ENCODE results near the gene CAMTA1.

Gene CAMTA1

DNA sequence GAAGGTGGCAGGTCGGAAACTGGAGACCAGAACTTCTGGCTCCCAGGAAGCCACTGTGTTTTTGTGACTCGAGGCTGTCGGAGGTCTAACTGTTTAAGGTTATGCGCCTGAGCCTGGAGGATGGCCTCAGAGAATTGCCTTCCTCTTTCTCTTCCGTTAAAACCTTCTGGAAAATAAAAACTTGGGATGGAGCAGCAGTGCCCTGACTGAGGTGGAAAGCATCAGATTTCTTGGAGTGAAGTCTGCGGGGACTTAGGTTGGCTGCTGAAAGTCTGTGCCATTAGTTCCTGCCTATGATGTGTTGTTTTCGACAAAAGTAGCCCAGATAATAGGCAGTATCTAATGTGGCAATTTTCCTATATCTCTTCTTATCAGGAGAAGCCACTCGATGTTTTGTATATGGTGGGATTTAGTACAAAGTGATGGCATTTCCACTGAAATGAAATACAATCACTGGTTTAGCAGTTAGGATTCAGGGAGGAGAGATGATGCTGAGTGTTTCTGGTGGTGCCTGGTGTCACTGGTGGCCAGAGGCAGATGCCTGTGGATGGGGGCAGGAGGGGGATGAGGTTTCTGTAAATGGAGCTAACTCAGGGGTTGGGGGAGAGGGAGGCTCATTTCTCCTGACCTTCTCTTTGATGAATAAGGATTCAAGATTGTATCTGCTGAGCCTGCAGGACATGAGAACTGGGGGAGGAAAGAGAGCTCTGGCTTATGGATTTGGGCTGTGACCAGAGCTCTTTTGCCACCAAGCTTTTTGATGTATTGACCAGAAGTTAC lies 150.8 kb downstream of the CAMTA1 start:
- DNase-seq = no peak

DNA sequence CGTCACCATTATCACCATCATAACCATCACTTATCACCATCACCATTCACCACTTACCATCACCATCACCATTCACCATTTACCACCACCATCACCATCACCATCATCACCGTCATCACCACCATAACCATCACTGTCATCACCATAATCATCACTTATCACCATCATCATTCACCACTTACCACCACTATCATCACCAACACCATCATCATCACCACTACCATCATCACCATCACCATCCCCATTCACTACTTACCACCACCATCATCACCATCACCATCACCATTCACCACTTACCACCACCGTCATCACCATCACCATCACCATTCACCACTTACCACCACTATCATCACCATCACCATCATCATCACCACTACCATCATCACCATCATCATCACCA lies 151.8 kb downstream of the CAMTA1 start:
- no peak for DNase-seq

DNA sequence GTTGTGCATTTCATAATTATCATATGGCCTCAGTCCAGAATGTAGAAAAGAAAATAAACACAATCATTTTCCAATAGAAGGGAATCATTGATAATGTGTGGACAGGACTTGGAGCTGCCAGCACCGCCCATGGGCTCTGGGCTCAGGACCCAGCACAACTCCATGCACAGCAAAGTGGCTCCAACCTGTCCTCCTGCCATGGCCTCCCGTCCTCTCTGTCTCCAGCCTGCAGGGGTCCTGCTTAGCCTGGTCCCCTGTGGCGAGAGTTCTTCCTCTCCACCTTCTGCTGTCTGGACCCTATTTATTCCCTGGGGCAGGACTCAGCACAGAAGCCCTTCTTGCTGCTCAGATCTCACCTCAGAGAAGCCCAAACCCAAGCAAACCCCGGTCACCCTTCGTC lies 154.1 kb downstream of the CAMTA1 start:
- no peak for DNase-seq

DNA sequence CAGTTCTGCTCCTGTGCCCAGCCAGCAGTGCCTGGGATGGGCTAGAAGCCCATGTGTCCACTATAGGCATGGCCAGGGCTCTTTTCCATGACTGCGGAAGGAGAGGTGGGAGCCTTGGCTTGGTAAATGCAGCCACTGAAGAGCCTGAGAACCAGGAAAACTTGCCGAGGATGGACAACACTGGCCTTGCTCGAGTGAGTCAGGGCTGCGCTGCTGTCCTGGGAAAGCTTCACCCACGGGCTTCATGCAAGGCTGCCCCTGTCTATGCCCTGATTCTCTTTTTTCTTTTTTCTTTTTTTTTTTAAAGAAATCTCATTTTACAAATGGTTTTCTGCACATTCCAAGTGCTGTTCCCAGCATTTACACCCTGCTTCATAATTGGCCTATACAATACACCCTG lies 156.5 kb downstream of the CAMTA1 start:
- DNase-seq = no peak

DNA sequence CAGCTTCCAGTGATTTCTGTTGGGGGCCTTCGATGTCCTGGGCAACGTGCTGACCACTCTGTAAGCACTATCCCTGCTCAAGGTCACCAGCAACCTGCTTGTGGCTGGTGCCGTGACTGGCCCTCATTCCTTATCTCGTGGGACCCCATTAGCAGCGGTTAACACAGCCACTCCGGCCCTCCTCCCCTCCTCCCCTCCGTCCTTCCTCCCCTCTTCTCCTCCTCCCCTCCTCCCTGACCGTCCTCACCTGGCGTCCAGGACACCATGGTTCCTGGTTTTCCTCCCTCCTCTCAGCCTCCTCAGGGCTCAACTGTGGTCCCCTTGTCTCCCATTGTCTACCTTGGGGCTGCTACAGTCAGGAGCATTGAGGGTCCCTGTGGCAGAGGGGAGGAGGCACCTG lies 157.7 kb downstream of the CAMTA1 start:
- no peak for DNase-seq

DNA sequence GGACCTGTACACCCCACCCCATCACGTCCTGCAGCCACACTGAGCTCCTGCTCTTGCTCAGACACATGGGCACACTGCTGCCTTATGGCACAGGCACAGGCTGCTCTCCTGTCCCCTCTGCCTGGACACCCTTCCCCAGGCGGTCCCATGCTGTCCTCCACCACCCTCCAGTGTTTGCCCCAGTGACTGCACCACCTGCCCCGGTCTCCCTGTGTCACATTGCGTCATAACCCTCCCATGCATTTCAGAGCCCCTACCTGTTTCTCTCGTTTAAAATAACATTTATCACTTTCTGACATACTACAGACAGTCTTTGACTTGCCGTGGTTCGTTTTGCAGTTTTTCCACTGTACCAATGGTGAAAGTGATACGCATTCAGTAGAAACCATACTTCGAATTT lies 159.2 kb downstream of the CAMTA1 start:
- DNase-seq = no peak

DNA sequence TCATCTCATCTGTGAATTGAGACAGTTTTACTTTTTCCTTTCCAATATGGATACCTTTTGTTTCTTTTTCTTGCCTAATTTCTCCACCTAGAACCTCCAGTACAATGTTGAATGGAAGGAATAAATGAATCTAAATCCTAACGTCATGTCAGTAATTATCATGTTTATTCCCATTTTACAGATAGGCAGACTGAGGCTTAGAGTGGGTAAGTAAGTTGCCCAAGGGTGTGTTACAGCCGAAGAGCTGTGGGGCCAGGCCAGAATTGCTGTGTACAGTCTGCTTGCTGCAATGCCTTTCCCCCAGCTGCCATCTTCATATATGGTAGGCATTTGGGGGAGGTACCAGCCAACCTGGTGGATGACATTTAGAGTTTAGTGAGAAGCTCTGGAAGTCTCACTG lies 162.7 kb downstream of the CAMTA1 start:
- DNase-seq = no peak

DNA sequence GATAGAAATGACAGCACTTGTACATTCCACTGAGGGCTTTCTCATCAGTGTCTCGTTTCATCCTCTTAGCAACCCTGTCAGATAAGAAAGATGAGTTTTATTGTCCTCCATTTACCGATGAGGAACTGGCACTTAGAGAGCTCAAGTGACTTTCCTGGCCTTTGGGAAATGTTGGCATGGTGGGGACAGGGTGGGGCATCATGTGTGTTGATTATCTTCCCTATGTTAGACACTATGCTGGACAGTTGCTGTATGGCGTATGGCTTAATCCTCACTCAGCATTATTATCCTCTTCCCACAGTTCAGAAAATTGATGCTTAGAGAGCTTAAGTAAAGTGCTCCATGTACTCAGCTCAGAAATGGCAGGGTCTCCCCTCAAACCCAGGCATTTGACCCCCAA lies 163.2 kb downstream of the CAMTA1 start:
- no peak for DNase-seq

DNA sequence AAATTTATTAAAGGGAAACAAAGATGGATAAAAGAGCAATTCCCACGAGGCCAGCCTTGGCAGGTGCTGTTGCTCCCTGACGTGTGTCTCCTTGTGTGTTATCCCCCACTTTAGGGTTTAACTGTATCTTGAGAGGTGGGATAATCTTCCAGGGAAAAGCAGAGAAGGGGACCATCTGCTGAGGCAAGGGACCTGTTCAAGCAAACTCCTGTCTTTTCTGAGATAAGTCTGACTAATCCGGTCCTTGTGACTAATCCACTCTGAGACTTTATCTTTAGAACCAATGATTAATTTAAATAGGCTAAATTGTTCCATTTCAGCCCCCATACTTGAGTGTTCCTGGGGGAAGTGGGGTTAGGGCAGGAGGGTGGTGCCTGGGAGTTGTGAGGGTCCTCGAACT lies 163.6 kb downstream of the CAMTA1 start:
- DNase-seq = no peak

DNA sequence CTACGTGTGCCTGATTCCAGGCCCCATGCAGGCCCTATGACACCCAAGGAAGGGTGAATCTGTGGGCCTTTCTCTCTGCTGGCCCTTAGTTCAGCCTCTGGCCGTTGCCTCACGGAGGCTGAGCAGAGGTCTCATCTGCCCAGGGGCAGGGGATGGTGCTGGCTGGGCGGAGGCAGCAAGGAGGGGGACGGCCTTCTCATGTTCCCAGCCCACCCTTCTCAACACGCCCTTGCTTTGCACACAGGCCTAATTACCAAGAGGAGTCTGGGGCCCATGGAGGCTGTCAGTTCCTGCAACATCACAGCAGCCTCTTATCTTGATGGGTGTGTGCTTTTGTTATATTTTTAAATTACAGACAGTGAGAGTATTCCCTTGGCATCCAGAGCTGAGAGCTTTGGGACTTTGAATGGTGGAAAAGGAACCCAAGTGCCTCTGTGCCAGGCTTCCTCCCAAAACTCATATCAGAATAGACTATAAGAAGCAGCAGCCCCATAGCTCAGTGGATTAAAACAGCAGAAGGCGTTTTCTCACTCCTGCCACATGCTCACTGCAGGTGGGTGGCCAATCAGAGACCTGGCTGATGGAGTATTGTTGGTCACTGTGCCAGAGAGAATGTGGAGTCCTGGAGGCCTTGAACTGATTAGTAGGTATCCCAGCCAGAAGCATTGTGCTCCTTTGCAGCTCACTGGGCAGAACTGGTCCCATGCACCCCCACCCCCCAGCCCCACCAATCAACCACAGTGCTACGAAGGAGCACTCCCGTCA lies 164.9 kb downstream of the CAMTA1 start:
- DNase-seq = no peak

DNA sequence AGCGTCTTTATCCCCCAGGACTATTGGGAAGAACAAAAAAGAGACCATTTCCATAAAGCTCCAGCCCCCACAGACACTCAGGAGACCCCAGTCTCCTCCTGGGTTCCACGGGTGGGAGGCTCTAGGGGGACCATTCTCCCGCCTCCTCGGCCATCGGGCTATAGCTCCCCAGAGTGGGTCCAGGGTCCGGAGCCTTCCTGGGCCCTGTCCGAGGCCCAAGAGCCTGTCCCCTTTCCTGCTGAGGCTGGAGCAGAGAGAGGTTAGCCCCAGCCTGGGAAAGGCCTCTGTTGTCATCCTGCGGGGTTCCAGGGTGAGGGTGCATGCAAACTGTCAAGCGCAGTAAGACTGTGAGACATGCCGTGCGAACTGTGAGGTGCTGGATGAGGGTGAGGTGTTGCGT lies 166.3 kb downstream of the CAMTA1 start:
- DNase-seq = no peak

DNA sequence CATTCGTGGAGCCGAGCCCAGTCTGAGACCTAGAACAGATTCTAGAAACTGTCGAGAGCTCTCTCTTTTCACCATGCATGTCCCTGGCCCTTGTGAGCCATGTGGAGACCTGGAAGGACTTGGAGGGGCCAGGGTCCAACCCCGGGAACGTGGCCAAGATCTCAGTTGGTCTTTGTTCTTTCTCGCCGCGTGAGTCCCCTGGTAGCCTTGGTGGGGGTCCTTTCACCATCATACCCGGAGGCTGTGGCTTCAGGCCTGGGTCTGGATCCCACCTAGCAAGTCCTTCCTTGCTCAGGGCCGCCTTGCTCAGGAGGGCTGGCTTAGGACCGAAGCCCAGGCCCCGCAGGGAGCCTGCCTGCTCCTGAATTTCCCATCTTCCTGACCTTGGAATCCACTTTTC lies 168.0 kb downstream of the CAMTA1 start:
- DNase-seq = no peak

DNA sequence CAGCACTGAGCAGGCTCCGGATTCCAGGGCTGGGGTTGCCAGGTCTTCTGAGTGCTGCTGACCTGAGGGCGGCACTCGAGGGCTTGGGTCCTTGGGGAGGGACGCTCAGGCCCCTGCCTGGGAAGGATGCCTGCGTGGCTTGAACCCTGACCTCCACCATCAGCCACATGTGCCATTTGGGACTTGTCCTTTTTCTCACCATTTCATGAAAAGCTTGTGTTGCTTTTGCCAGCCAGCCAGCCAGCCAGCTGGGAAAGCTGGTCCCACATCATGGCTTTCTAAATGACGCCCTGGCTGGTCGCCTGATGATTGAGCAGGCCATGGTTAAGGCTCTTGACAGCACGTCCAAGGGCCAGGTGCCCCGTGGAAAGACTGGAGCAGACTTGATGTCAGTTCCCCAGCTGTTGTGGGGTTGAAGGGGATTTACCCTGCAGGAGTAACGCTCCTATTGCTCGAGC lies 168.7 kb downstream of the CAMTA1 start:
- no peak for DNase-seq

DNA sequence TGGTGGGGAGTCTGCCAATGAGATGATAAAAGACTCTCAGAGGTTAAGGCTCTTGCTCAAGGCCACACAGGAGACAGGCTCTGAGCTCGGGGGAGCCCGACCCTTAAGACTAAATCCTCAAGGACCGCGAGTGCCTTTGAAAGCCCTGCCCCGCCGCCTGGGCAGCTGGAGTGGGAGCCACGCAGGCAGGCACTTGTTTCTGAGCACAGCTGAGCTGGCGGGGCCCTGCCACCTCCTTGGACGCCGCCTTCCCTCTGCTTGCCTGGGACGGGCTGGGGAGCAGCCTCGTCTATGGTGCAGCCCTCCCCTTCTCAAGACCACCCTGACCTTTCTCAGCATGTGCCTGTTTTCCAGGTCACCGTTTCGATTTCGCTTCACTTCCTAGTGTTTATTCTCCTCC lies 169.3 kb downstream of the CAMTA1 start:
- no peak for DNase-seq

DNA sequence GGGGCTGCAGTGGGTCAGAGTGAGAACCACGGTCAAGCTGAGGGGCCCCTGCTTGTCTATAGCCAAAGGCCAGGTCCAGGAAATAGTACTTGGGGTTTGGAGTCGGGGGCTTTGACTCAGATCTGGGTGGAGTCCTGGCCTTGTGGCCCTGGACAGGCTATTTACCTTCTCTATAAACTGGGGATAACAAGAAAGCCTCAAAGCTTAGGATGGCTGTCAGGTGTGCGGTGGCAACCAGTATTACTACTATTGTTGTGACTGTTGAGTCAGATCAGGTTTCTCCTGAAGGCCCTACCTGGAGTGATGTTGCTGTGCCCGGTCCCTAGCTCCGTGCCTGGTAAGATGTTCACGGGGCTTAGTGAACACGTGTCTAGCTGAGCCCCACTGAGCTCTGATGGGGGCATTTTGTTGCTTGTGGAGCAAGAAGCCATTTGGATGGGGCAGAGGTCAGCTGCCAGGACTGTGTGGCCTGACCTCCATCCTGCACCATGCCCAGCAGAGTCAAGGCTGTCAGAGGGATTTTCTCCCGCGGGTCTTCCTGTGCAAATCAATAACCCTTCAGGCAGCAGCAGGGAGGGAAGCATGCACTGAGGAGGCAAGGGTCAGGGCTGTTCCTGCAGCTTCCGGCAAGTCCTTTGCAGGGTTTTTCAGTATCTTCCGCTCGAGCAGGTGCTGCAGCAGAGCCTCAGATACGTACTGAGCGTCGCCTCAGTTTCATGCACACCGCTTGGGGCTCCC lies 170.3 kb downstream of the CAMTA1 start:
- no peak for DNase-seq

DNA sequence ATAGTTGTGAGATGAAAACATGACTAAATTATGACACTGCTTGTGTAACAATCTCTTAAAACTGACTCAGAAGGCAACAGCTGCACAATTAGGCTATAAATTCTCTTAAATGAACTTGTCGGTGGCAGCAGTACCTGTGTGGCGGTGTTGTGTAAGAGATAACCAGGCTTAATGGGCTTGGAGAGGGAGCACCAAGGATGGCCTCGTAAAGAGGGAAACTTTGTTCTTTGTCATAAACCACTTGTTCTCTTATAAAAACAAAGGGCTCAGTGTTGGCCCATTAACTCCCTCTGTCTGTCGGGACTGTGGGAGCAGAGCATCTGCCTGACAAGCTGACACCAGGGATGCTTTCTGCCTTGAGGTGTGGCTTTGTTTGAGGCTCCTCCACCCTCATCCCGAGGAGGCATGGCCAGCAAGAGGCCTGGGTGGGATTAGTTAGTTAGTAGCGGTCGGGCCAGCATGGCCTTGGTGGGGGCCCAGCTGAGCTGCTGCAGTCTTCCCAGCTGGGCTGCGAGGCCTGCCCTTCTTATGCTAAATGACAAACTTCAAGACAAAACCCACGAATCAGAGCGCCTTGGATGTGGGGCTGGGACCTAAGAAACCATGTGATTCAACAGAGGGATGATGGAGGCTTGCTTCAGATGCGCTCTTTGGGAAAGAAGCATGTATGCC lies 171.4 kb downstream of the CAMTA1 start:
- no peak for DNase-seq

DNA sequence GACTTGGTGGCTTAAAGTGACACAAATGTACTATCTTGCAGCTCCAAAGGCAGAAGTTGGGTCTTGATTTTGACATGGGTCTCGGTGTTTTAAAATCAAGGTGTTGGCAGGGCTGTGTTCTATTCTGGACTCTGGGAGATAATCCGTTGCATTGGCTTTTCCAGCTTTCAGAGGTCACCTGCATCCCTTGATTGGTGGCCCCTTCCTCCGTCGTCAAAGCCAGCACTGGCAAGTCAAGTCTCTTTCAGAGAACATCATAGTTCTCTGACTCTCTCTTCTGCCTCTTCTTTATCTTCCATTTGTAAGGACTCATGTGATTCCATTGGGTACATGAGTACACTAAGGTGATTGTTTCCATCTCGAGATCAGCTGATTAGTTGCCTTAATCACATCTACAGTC lies 172.1 kb downstream of the CAMTA1 start:
- DNase-seq = no peak

DNA sequence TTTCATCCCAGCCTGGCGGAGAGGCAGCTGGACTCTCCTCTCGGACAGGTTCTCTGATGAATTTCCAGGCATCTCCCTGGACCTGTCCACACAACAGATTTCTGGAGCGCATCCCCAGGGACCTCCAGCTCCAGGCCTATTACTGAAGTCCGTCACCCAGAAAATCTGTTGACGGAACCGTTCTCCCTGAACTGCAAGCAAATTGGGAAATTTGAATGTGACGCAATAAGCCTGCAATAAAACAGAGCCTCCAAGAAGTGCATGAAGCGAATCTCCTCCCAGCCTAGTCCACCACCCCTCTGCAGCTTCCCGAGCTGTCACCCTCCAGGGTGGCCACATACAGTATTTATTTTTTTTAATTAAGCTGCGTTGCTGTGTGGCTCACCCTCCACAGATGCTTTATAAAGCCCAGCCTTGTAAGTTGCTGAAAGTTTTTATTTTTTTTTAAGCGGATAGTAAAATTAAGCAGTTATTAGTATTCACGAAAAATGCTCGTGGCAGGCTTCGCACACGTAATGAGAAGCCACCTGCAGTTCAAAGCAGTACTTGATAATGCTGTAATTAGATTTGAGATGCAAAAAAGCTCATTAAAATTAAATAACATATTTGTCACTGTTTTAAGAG lies 173.3 kb downstream of the CAMTA1 start:
- DNase-seq = no peak

DNA sequence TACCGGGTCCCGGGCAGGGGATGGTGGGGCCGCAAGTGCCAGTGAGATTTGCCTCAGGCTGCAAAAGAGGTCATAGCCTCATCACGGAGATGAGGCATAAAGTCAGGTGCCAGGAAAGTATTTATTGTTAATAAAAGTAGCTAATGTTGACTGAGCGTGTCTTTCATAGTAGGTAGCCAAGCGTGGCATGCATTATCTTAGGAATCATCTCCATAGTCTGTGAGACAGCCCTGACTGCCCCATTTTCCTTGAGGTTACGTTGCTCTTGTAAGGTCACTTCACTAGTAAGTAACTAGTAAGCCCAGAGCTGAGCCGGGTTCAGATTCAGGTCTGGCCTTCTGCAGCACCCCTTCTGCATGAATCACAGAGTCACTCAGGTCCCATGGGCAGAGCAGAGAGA lies 174.2 kb downstream of the CAMTA1 start:
- DNase-seq = no peak

DNA sequence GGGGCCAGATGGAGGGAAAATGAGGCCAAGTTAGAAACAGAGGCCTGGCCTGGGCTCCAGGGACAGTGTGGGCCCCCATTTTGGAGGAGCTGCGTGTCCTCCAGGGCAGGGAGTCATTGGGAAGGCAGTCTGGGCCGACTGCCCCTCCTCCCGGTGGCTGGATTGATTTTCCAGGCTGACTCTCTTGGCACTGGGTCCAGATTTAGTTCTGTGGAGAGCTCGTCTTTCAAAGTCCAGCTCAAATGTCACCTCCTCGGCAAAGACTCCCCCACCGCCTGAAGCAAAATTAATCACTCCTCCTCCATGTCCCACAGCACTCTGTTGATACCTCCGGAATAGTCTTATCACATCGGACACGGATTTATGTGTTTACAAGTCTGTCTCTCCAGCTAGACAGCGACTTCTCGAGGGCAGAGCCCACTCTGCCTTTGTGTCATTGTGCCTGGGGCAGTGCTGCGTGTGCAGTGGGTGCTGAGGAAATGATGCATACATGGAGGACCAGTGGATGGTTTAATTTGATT lies 175.1 kb downstream of the CAMTA1 start:
- DNase-seq = no peak

DNA sequence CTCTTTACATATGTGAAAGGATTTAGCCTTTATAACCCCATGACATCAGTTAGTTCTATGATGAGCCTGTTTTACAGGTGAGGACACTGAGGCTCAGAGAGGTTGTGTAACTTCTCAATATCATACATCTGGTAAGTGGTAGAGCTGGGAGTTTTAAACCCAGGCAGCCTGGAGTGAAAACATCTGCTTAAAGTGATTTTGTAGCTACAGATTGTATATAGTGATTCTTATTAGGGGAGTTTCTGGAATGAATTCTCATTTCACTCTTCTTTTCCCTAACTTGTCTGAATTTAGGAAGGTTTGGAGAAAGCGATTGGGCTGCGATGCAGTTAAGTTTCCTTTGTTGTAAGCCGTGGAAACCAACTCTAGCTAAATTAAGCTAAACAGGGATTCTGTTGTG lies 175.6 kb downstream of the CAMTA1 start:
- no peak for DNase-seq

DNA sequence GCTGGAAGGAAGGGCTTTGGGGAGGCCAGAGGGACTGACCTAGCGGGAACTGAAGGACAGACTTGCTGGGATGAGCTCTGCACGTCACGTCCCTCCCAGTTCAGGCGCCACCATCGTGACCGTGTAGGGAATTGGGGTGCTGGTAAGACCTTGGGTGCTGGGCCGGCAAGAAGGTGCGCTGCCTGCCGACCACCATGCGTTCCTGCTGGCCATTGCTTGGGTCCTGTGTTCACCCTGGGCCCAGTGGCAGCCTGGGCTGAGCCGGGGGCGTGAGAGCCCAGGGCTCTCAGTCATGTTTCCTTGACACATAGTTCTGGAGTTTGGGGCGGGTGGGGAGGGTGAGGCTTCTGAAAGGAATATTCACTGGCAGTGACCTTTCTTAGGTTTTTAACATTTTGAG lies 176.0 kb downstream of the CAMTA1 start:
- no peak for DNase-seq
